ENCODE data around the gene AXL. TPM values are rescaled to one million over a fixed set of nuclear protein-coding genes. Genes with fewer than 3 reads are reported as not detected.
"Not testable (repeated sequence)": the region's sequence is repeated elsewhere in the genome, so short reads cannot be mapped to it uniquely, and the experiment has no call there.

Gene AXL
- total RNA-seq (10 to 100 TPM; 30.2 to 43.6 (median 38.5) TPM), polyA plus RNA-seq (12.3 TPM)
- long read RNA-seq, donor 1, full-length matches to known transcripts, result 10 of 27 reads
- long read RNA-seq, donor 1, partial matches to known transcripts, result 14 of 27 reads
- long read RNA-seq, donor 1, other reads (novel, unspliced or antisense), result 3 of 27 reads
- long read RNA-seq, donor 2, full-length matches to known transcripts, result 7 of 16 reads
- long read RNA-seq, donor 2, partial matches to known transcripts, result 7 of 16 reads
- long read RNA-seq, donor 2, other reads (novel, unspliced or antisense), result 2 of 16 reads
- long read RNA-seq, donor 3, full-length matches to known transcripts, result 17 of 51 reads
- long read RNA-seq, donor 3, partial matches to known transcripts, result 14 of 51 reads
- long read RNA-seq, donor 3, other reads (novel, unspliced or antisense), result 20 of 51 reads
- long read RNA-seq, donor 4, full-length matches to known transcripts, result 1 of 8 reads
- long read RNA-seq, donor 4, partial matches to known transcripts, result 5 of 8 reads
- long read RNA-seq, donor 4, other reads (novel, unspliced or antisense), result 2 of 8 reads

GRCh38 chr19:41218615-41219507 is at the start of gene AXL:
TSS of gene AXL (plus strand) at chr19:41219223. CDS start at chr19:41219393, 170 bp downstream.
- Histone ChIP-seq H3K27ac (ENCODE audit: low read length) (peak within 1 kb of the TSS; percentile 68), H3K9me3 (ENCODE audit: control insufficient read depth, low read length) (no peaks in the 10 kb centered on the region), H3K4me1 (ENCODE audit: control insufficient read depth, insufficient read depth, low read length) (peaks cover 2% of the 10 kb centered on the region), H3K4me3 (ENCODE audit: low read length) (peak within 1 kb of the TSS; percentile 60), H3K27me3 (ENCODE audit: control insufficient read depth, insufficient read depth) (no peaks in the 10 kb centered on the region)
- DNase-seq, result peak; percentile 85 to 96 (median 95)
- 2% methylated on average over 32 of the region's 32 CpGs for WGBS
- peak; percentile 81 to 88 for ATAC-seq
- intact Hi-C loops (cut with DNase I), result loop anchor here in 1 of 4 donors (2.0 kb wide), 1 partner anchor 44 kb away; no protein-coding TSS in a partner anchor

GRCh38 chr19:41172297-41173164 is 46.5 kb upstream of the AXL start:
- no peaks in the 10 kb centered on the region for H3K9me3 ChIP-seq (ENCODE audit: control insufficient read depth, low read length)
- H3K27me3 ChIP-seq (ENCODE audit: control insufficient read depth, insufficient read depth), result no peaks in the 10 kb centered on the region
- intact Hi-C loops (cut with DNase I), result no loop called here
- no peak overlapping the region for H3K4me3 ChIP-seq (ENCODE audit: low read length)
- DNase-seq (no peak), ATAC-seq (no peak)
- H3K27ac ChIP-seq (ENCODE audit: low read length), result no peak overlapping the region
- 63% methylated on average over 6 of the region's 6 CpGs for WGBS
- no peaks in the 10 kb centered on the region for H3K4me1 ChIP-seq (ENCODE audit: control insufficient read depth, insufficient read depth, low read length)

- Histone ChIP-seq H3K27ac (ENCODE audit: low read length) (no peak overlapping the region), H3K27me3 (ENCODE audit: control insufficient read depth, insufficient read depth) (no peaks in the 10 kb centered on the region), H3K9me3 (ENCODE audit: control insufficient read depth, low read length) (no peaks in the 10 kb centered on the region), H3K4me1 (ENCODE audit: control insufficient read depth, insufficient read depth, low read length) (no peaks in the 10 kb centered on the region), H3K4me3 (ENCODE audit: low read length) (no peak overlapping the region)
- 85% methylated on average over 15 of the region's 15 CpGs for WGBS
- intact Hi-C loops (cut with DNase I), result no loop called here
- ATAC-seq (no peak), DNase-seq (no peak)
Observed at GRCh38 chr19:41174297-41174928, 44.6 kb upstream of the AXL start.

- ATAC-seq (peak; percentile 78 to 85), DNase-seq (peak; percentile 28 to 77 (median 72))
- H3K9me3 ChIP-seq (ENCODE audit: control insufficient read depth, low read length), result no peaks in the 10 kb centered on the region
- no peak overlapping the region for H3K4me3 ChIP-seq (ENCODE audit: low read length)
- intact Hi-C loops (cut with DNase I), result no loop called here
- H3K4me1 ChIP-seq (ENCODE audit: control insufficient read depth, insufficient read depth, low read length), result no peaks in the 10 kb centered on the region
- H3K27me3 ChIP-seq (ENCODE audit: control insufficient read depth, insufficient read depth), result no peaks in the 10 kb centered on the region
- WGBS, result 30% methylated on average over 14 of the region's 14 CpGs
- no peak overlapping the region for H3K27ac ChIP-seq (ENCODE audit: low read length)
Observed at GRCh38 chr19:41175801-41176777, 42.9 kb upstream of the AXL start.

- peak in 1 of 3 donors; percentile 58 for DNase-seq
- 92% methylated on average over 30 of the region's 34 CpGs for WGBS
- H3K4me1 ChIP-seq (ENCODE audit: control insufficient read depth, insufficient read depth, low read length); H3K27ac ChIP-seq (ENCODE audit: low read length); ATAC-seq; H3K9me3 ChIP-seq (ENCODE audit: control insufficient read depth, low read length); H3K27me3 ChIP-seq (ENCODE audit: control insufficient read depth, insufficient read depth); H3K4me3 ChIP-seq (ENCODE audit: low read length); intact Hi-C loops (cut with DNase I): not testable (repeated sequence)
Observed at GRCh38 chr19:41180173-41180572, 38.9 kb upstream of the AXL start.

- no peak for ATAC-seq
- no peak overlapping the region for H3K4me3 ChIP-seq (ENCODE audit: low read length)
- intact Hi-C loops (cut with DNase I), result no loop called here
- H3K9me3 ChIP-seq (ENCODE audit: control insufficient read depth, low read length), result no peaks in the 10 kb centered on the region
- no peaks in the 10 kb centered on the region for H3K27me3 ChIP-seq (ENCODE audit: control insufficient read depth, insufficient read depth)
- H3K4me1 ChIP-seq (ENCODE audit: control insufficient read depth, insufficient read depth, low read length), result no peaks in the 10 kb centered on the region
- no peak for DNase-seq
- no peak overlapping the region for H3K27ac ChIP-seq (ENCODE audit: low read length)
- 67% methylated on average over 8 of the region's 8 CpGs for WGBS
Observed at GRCh38 chr19:41186971-41187883, 31.8 kb upstream of the AXL start.

GRCh38 chr19:41187884-41188279 is 31.1 kb upstream of the AXL start:
- DNase-seq (no peak), ATAC-seq (no peak)
- Histone ChIP-seq H3K9me3 (ENCODE audit: control insufficient read depth, low read length) (no peaks in the 10 kb centered on the region), H3K27me3 (ENCODE audit: control insufficient read depth, insufficient read depth) (no peaks in the 10 kb centered on the region), H3K4me3 (ENCODE audit: low read length) (no peak overlapping the region), H3K4me1 (ENCODE audit: control insufficient read depth, insufficient read depth, low read length) (peaks cover 4% of the 10 kb centered on the region), H3K27ac (ENCODE audit: low read length) (no peak overlapping the region)
- 85% methylated on average over 3 of the region's 3 CpGs for WGBS
- intact Hi-C loops (cut with DNase I), result no loop called here

GRCh38 chr19:41189425-41190065 is 29.5 kb upstream of the AXL start:
- DNase-seq (no peak), ATAC-seq (no peak)
- Histone ChIP-seq H3K27me3 (ENCODE audit: control insufficient read depth, insufficient read depth) (no peaks in the 10 kb centered on the region), H3K27ac (ENCODE audit: low read length) (no peak overlapping the region), H3K4me1 (ENCODE audit: control insufficient read depth, insufficient read depth, low read length) (peaks cover 4% of the 10 kb centered on the region), H3K4me3 (ENCODE audit: low read length) (no peak overlapping the region), H3K9me3 (ENCODE audit: control insufficient read depth, low read length) (no peaks in the 10 kb centered on the region)
- WGBS, result 54% methylated on average over 8 of the region's 8 CpGs
- intact Hi-C loops (cut with DNase I), result no loop called here
